GM18520 (cell line): ENCODE measurements around the gene RHO.

Experiments used
- ATAC-seq: cut with Tn5 transposase; IDR thresholded peaks from one replicate; pipeline ENCODE4 v1.9.1; 2021; ENCODE audit not compliant: unreplicated experiment

The RHO gene

DNA sequence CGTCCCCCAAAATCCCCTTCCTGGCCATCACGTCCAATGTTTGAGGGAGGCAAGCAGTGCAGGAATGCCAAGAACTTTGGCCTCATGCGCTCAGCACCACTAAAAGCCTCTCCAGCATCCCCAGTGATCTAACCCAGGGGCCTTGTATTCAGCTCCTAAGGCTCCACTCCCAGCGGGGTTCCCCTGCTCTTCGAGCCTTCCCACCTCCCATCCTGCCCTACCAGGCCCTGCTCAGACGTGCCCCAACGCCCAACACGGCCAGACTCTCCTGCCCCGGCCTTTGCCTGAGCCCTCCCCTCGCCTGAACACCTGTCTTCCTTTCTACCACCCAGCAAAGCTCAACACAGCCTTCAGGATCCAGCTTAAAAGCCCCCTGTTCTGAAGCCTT is 47.6 kb downstream of the RHO start:
- no peak for ATAC-seq

DNA sequence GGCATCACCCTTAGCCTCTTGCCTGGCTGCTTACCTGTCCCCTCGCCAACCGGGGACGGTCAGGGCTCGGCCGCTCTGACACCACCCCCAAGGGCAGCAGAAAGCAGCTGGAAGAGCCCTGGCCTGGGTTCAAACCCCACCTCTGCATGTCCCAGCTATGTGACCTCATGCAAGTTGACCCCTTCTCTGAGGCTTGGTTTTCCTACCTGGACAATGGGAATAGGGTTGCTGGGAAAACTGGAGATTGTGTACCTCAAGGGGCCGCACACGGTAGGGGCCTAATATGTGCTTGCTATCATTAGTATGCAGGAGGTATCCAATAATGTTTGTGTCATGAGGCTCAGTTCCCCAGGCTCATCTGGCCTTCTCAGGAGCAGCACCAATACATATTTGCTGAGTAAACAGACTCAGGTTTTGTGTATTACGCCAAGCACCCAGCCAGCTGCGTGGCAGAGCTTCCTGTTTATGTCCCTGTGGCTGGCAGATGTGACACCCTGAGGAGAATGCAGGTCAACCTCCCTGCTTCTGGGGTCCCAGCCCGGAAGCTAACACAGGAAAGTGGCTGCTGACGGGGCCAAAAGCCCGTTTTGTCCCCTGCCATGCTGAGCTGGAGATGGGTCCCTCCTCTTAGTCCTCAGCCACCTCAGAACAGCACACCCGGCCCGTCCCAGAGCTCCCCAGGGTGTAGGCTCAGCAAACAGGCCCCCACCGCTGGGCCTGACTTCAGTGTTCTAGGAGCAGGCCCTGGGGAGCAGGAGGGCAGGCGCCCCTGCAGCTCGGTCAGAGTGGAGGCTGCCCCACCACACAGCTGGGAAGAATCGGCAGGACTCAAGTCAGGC is 48.3 kb downstream of the RHO start:
- no peak for ATAC-seq

DNA sequence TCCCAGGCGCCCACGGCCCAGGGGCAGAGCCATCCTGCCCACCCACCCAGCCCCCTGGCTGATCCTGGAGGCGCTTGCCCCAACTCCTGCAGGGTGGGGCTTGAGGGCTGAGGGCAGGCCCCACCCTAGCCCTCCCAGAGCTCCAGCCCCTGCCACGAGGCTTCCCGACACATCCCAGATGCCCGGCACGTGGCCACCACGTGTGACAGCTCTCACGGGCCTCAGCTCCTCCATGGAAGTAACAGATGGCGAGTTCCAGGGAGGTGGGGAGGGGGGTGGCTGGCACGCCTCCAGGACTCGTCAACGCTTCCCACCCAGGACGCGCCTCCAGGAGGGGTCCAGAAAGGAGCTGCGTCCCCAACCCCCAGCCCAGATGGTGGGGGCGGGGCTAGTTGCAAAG is 48.9 kb downstream of the RHO start:
- no peak for ATAC-seq

DNA sequence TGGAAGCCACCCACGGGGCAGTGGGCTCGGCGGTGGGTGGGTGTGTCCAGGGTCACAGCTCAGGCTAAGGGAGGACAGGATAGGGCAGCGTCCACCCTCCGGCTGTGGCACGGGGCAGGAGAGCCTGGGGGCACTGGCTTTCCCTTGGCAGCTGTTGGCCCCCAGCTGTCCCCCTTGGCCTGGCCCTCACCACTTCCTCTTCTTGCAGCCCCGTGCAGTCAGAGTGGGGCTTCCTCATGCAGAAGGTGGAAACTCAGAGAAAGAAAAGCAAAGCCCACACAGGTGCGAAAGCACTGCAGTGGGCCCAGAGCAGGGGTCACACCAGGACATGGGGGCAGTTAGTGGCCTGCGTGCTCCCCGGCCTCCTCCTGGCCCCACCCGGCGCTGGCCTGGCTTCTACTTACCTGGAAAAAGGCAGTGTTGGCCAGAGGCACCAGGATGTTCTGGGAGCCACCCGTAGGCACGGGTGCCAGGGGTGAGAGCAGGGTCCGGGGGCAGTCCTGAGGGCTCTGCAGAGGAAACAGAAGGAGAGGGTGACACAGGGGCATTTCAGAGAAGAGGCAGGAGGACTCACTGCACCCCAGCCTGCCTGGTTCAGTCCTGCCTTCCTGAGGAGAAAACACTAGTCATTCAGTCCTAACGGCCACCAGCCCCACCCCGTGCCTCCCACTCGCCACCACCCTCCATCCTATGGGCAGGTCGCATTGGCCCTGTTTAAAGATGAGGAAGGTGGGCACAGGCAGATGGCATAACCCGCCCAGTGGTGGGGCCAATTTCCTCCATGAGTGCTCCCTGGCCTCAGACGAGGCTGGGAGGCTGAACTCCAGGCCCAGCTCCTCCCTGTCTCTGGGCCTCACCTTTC is 49.7 kb downstream of the RHO start:
- ATAC-seq, result no peak

DNA sequence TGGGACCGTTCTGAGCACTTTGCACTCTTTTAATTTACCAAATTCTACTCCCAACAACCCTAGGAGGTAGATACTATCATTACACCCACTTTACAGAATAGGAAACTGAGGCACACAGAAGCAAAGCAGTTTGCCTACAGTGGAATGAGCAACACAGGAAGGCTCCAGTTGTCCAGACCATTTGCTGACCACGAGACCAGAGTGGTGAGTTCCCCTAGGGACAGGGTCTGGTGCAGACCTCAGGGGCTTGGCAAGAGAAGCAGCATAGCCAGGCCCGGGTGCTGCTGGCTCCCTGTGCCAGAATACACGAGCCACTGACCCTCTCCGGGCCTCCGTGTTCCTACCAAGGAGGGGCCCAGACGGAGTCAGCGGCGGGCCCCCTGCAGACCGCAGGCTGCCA is 51.6 kb downstream of the RHO start:
- ATAC-seq, result no peak

DNA sequence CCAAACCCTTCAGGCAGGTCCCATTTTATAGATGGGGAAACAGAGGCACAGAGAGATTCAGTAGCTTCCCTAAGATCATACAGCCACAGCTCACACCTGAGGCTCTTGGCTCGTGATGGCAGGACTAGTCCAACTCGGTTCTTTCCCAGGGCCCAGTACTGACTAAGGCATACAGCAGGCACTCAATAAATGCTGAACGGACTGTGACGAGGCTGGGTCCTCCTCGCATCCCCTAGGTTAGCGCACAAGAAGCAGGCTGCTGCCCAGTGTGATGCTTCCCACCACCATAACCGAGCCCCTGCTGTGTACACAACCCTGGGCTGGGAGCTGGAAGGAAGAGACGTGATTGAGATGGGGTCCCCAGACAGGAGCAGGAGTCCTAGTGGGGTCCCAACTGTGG is 53.2 kb downstream of the RHO start:
- no peak for ATAC-seq

DNA sequence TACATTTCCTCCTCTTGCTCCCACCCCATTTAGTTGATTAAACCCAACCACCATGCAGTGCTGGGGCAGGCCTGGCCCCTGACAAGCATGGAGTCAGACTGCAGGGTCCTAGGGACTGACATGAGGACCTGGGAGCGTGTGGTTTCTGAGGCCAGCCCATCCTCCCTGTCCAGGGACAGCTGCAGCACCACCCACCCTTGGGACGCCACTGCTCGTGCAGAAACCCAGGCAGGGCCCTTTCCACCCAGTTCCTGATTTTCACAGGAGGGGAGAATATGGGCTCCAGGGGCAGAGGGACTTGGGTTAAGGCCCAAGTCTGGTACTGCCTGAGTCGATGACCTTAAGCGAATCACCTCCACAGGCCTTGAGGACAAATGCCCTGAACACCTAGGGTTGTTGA is 54.4 kb downstream of the RHO start:
- no peak for ATAC-seq

DNA sequence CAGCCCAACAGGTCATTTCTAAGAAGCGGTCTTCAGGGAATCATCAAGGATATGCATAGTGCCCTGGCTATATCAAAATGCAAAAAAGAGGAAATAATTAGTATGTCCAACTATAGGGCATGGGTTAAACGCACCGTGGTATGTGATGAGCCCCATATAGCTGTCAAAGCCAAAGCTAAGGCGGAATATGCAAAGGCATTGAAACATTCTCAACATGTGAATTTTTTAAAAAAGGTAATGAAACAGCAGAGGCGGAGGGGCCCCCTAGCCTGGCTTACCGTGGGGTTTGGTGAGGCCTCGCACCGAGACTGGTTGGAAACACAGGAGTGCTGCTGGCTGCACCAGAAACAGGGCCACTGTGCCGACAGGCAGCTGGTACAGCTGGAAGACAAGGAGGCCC is 54.9 kb downstream of the RHO start:
- ATAC-seq, result no peak

DNA sequence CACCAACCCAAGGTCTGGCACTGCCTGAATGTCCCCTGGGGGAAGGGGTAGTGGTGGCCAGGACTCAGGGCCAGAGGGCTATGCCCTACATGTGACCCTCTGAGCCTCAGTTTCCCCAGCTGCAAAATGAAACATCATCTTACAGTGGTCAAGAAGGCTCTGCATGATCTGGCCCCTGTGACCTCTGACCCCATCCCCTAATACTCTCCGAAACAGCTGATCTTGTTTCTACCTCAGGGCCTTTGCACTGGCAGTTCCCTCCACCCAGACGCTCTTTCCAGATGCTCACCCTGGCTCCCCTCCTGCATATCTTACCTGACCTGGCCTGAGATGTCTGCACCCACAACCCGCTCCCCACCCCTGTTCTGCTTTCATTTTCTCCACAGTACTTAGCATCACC is 56.2 kb downstream of the RHO start:
- no peak for ATAC-seq
